Subcutaneous abdominal adipose tissue (tissue), 5 donors: Measurements from ENCODE around the gene MDM4.
A peak's percentile ranks its signal among the peaks of the same experiment; 100 is the strongest.
"Not testable (repeated sequence)": the region's sequence is repeated elsewhere in the genome, so short reads cannot be mapped to it uniquely, and the experiment has no call there.

Experiments used
- H3K27ac ChIP-seq: one replicate; pipeline ENCODE4 v1.7.0; 2013; ENCODE audit warnings: low read depth, mild to moderate bottlenecking, inconsistent platforms, low read length, moderate library complexity
- H3K27me3 ChIP-seq, 5 donors: one replicate each; pipeline ENCODE4 v1.7.0; 2013; ENCODE audit warnings: low read length in 5 of 5, inconsistent platforms in 1 of 5; ENCODE audit not compliant: control insufficient read depth in 5 of 5, insufficient read depth in 4 of 5
- H3K36me3 ChIP-seq, 5 donors: one replicate each; pipeline ENCODE4 v1.7.0; 2013; ENCODE audit warnings: low read length in 5 of 5; ENCODE audit not compliant: control insufficient read depth in 5 of 5, insufficient read depth in 5 of 5
- H3K4me1 ChIP-seq, 5 donors: one replicate each; pipeline ENCODE4 v1.7.0; 2013; ENCODE audit warnings: low read length in 5 of 5, mild to moderate bottlenecking in 3 of 5, moderate library complexity in 1 of 5; ENCODE audit not compliant: control insufficient read depth in 5 of 5, insufficient read depth in 5 of 5
- H3K4me3 ChIP-seq, 5 donors: one replicate each; pipeline ENCODE4 v1.7.0; 2013; ENCODE audit warnings: low read length in 5 of 5, low read depth in 1 of 5
- H3K9ac ChIP-seq, 5 donors: one replicate each; pipeline ENCODE4 v1.7.0; 2013; ENCODE audit warnings: low read length in 5 of 5, mild to moderate bottlenecking in 4 of 5, moderate library complexity in 3 of 5
- H3K9me3 ChIP-seq, 5 donors: one replicate each; pipeline ENCODE4 v1.7.0; 2013; ENCODE audit warnings: low read length in 5 of 5; ENCODE audit not compliant: control insufficient read depth in 5 of 5
- donor health status: healthy.
- donor health status: healthy.
- donor health status: healthy.
- donor health status: healthy.
- donor health status: healthy.

The MDM4 gene

DNA sequence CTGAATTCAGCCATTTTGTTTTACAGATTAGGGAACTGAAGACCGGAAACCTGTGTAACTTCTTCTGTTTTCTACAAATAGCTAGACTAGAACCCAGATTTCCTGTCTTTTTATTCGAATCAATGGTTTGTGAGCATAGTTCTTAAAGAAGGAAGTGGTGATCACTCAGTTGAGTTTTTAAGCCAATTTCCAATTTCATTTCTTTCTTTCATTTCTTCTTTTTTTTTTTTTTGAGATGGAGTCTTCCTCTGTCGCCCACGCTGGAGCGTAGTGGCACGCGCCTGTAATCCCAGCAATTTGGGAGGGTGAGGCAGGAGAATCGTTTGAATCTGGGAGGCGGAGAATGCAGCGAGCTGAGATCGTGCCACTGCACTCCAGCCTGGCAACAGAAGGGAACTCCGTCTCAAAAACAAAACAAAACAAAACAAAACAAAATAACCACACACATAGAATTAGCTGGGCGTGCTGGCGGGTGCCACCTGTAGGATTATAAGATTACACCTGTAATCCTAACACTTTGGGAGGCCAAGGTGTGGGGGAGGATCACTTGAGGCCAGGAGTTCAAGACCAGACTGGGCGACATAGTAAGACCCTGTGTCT is 3.0 kb upstream of the MDM4 start:
- no peaks in the 10 kb centered on the region for H3K27me3 ChIP-seq
- H3K36me3 ChIP-seq: peaks cover 0 to 3% (median 0%) of the 10 kb centered on the region in 5 donors
- H3K4me3 ChIP-seq: no peak overlapping the region
- H3K27ac ChIP-seq: no peak overlapping the region
- H3K4me1 ChIP-seq: peaks cover 0 to 23% (median 20%) of the 10 kb centered on the region in 5 donors
- no peak overlapping the region for H3K9ac ChIP-seq
- no peaks in the 10 kb centered on the region for H3K9me3 ChIP-seq

DNA sequence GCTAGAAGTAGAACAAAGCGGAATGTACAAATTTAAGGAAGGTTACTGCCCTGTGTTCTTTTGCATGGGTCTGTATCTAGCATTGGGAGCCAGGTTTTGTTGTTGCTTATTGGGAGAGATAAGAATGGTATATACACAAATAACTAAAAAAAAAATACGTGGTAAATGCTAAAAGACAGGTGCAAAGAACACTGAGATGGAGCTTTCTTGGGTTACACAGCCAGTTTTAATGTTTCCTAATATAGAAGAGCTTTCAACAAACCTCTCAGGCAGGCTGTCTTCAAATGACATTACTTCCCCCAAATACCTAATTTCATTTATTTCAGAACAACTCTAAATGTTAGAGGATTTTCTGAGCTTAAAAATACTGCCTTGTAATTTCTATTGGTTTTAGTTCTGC is 1.4 kb upstream of the MDM4 start:
- no peaks in the 10 kb centered on the region for H3K9me3 ChIP-seq
- H3K4me3 ChIP-seq: no peak overlapping the region
- H3K36me3 ChIP-seq: peaks cover 0 to 13% (median 4%) of the 10 kb centered on the region in 5 donors
- H3K9ac ChIP-seq: no peak overlapping the region
- peaks cover 0 to 32% (median 23%) of the 10 kb centered on the region in 5 donors for H3K4me1 ChIP-seq
- H3K27me3 ChIP-seq: no peaks in the 10 kb centered on the region
- no peak overlapping the region for H3K27ac ChIP-seq

DNA sequence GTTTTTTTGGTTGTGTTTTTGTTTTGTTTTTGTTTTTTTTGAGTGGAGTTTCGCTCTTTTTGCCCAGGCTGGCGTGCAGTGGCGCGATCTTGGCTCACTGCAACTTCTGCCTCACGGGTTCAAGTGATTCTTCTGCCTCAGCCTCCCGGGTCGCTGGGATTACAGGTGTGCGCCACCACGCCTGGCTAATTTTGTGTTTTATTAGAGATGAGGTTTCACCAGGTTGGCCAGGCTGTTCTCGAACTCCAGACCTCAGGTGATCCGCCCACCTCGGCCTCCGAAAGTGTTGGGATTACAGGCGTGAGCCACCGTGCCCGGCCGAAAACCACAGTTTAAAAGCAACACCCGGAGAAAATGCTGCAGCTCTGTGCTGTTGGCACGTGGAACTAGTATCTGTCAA is 1.2 kb downstream of the MDM4 start:
- peaks cover 0 to 44% (median 34%) of the 10 kb centered on the region in 5 donors for H3K4me1 ChIP-seq
- peaks cover 0 to 13% (median 4%) of the 10 kb centered on the region in 5 donors for H3K36me3 ChIP-seq
- peak overlapping the region; percentile 83 to 98 (median 92) for H3K4me3 ChIP-seq
- not testable (repeated sequence) for H3K27ac ChIP-seq, H3K9me3 ChIP-seq, H3K27me3 ChIP-seq
- H3K9ac ChIP-seq: peak overlapping the region in 1 of 5 donors; percentile 95

- H3K4me1 ChIP-seq: peaks cover 0 to 37% (median 28%) of the 10 kb centered on the region in 5 donors
- no peaks in the 10 kb centered on the region for H3K27me3 ChIP-seq
- H3K4me3 ChIP-seq: no peak overlapping the region
- H3K9ac ChIP-seq: no peak overlapping the region
- peaks cover 0 to 4% (median 0%) of the 10 kb centered on the region in 5 donors for H3K9me3 ChIP-seq
- no peak overlapping the region for H3K27ac ChIP-seq
- H3K36me3 ChIP-seq: peaks cover 6 to 23% (median 14%) of the 10 kb centered on the region in 5 donors
These were observed 4.9 kb downstream of the MDM4 start for GRCh38 chr1:204520834-204521709.

DNA sequence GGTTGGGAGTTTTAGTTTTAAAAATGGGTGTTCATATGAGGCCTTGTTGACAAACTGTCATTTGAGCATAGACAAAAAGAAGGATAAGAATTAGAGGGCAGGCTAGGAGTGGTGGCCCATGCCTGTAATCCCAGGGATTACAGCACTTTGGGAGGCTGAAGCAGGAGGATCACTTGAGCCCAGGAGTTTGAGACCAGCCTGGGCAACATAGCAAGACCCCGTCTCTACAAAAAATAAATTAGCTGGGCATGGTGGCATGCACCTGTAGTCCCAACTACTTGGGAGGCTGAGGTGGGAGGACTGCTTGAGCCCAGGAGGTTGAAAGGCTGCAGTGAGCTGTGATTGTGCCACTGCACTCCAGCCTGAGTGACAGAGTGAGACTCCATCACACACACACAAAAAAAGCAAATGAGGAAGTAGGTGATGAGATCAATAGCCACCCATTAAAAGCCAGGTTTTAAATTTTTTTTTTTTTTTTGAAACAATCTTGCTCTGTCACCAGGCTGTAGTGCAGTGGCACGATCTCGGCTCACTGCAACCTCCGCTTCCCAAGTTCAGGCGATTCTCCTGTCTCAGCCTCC is 5.8 kb downstream of the MDM4 start:
- not testable (repeated sequence) for H3K27me3 ChIP-seq, H3K4me3 ChIP-seq, H3K9me3 ChIP-seq, H3K9ac ChIP-seq, H3K27ac ChIP-seq
- H3K36me3 ChIP-seq: peaks cover 12 to 33% (median 22%) of the 10 kb centered on the region in 5 donors
- H3K4me1 ChIP-seq: peaks cover 0 to 34% (median 25%) of the 10 kb centered on the region in 5 donors

DNA sequence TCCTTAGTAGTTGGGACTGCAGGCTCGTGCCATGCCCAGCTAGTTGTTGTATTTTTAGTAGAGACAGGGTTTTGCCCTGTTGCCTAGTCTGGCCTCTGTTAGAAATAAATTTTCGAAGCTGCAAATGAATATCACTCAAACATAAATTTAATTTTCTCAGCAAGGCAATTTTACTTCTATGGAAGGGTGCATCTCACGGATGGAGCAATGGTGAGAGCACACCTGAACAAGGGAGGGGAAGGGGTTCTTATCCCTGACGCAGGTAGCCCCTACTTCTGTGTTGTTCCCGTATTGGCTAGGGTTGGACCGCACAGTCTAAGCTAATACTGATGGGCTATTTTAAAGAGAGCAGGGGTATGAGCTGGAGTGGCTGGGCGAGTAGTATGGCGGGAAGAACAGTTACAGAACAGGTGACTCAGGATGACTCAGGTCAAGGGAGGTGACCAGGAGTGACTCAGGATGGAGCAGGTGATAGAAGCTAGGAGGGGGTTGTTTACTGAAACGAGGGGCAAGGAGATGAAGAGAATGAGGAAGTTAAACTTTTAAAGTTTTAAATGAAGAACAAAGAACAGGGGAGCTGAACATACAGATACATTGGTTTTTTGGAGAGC is 7.5 kb downstream of the MDM4 start:
- peaks cover 10 to 41% (median 26%) of the 10 kb centered on the region in 5 donors for H3K36me3 ChIP-seq
- peaks cover 0 to 17% (median 8%) of the 10 kb centered on the region in 5 donors for H3K4me1 ChIP-seq

DNA sequence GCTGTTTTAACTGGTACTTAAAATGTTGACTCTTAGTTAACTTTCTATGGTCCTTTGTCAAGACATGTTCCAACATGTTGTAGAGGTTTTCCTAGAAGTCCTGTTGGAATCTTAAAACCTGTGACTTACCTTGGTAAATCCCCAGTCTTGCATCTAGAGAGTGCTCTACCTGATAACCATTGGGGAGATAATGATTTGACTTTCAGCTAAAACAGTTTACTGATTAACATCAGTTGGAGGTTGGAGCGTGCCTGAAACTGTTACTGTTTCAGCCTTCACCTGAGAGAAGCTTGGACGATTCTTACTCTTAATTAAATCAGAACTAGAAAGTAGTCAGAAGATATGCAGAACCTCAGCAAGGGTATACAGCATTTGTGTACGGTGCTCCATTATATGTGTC is 8.8 kb downstream of the MDM4 start:
- H3K27ac ChIP-seq: no peak overlapping the region
- peaks cover 0 to 12% (median 8%) of the 10 kb centered on the region in 5 donors for H3K4me1 ChIP-seq
- H3K27me3 ChIP-seq: no peaks in the 10 kb centered on the region
- H3K9me3 ChIP-seq: peaks cover 0 to 4% (median 0%) of the 10 kb centered on the region in 5 donors
- peaks cover 10 to 49% (median 38%) of the 10 kb centered on the region in 5 donors for H3K36me3 ChIP-seq
- H3K9ac ChIP-seq: no peak overlapping the region
- H3K4me3 ChIP-seq: no peak overlapping the region

More for the DNA sequence above, 7.5 kb downstream of the MDM4 start:
- Histone ChIP-seq H3K4me3 (no peak overlapping the region), H3K27ac (no peak overlapping the region), H3K9ac (no peak overlapping the region), H3K27me3 (no peaks in the 10 kb centered on the region), H3K9me3 (peaks cover 0 to 4% (median 0%) of the 10 kb centered on the region in 5 donors)

DNA sequence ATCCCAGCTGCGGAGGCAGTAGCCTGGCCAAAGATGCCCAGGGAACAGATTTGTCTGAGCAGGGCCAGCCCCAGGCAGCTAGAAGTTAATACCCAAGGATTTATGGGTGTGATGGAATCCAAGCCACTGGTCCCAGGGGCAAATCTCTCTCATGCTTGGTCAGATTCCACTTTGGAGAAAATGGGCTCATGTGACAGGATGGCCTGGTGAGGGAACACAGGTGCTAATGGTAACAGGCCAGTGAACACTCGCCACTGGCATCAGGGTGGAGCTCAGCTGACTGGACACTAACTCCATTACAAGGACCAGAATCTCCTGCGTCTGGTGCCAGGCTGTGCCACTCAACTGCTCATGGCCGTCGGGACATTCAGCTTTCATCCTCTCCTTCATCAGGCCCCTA is 12.0 kb downstream of the MDM4 start:
- Histone ChIP-seq H3K36me3 (peaks cover 35 to 79% (median 62%) of the 10 kb centered on the region in 5 donors), H3K9me3 (peaks cover 0 to 4% (median 0%) of the 10 kb centered on the region in 5 donors), H3K4me1 (no peaks in the 10 kb centered on the region), H3K27me3 (no peaks in the 10 kb centered on the region), H3K4me3 (no peak overlapping the region), H3K9ac (no peak overlapping the region), H3K27ac (no peak overlapping the region)

DNA sequence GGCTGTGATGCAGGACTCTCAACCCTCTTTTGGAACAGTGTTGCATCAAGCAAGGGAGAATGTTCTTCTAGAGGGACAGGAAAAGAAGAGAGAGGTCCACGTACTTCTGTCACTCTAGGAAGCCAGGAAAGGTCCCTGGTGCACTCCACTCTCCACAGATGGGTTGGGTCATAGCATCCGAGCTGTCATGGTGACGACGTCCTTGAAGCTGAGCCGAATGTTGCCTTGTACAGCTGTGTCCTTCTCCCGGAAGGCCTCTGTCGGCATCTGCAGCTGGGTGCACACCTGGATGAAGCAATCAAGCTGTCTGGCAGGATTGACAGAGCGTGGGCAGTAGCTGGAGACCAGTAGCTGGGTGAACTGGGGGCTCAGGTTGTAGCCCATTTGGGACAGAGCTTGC is 12.5 kb downstream of the MDM4 start:
- Histone ChIP-seq H3K4me3 (no peak overlapping the region), H3K27me3 (no peaks in the 10 kb centered on the region), H3K4me1 (no peaks in the 10 kb centered on the region), H3K27ac (no peak overlapping the region), H3K36me3 (peaks cover 35 to 83% (median 65%) of the 10 kb centered on the region in 5 donors), H3K9me3 (peaks cover 0 to 2% (median 0%) of the 10 kb centered on the region in 5 donors), H3K9ac (no peak overlapping the region)
